Smooth muscle cell (in vitro differentiated cells): ENCODE results near the gene HOXC11. TPM values are rescaled to one million over a fixed set of nuclear protein-coding genes. Genes with fewer than 3 reads are reported as not detected.

Experiments
- DNase-seq: peaks from one replicate; lab custom pipeline; 2025; ENCODE audit not compliant: unreplicated experiment; lab: John Stamatoyannopoulos, UW
- H2AFZ ChIP-seq: fragments of 200-600 bp; sonication (generic); 2 replicates; pipeline ENCODE4 v1.6.0; 2016; ENCODE audit warnings: antibody characterized with exemption, low read depth, mild to moderate bottlenecking
- H3F3A ChIP-seq: fragments of 200-600 bp; sonication (generic); 2 replicates; pipeline ENCODE4 v1.6.0; 2017; ENCODE audit warnings: antibody characterized with exemption, low read depth
- H3K27ac ChIP-seq: fragments of 200-600 bp; sonication (generic); 2 replicates; pipeline ENCODE4 v1.5.1; 2016; ENCODE audit warnings: low read depth, mild to moderate bottlenecking
- H3K27me3 ChIP-seq: fragments of 200-600 bp; sonication (generic); 2 replicates; pipeline ENCODE4 v1.6.1; 2016; ENCODE audit warnings: low read depth, mild to moderate bottlenecking
- H3K36me3 ChIP-seq: fragments of 200-600 bp; sonication (generic); 2 replicates; pipeline ENCODE4 v1.5.1; 2016; ENCODE audit warnings: low read depth
- H3K4me1 ChIP-seq: fragments of 200-600 bp; sonication (generic); 2 replicates; pipeline ENCODE4 v1.5.1; 2016; ENCODE audit warnings: low read depth
- H3K4me2 ChIP-seq: fragments of 200-600 bp; sonication (generic); 2 replicates; pipeline ENCODE4 v1.6.0; 2016; ENCODE audit warnings: mild to moderate bottlenecking
- H3K4me3 ChIP-seq: fragments of 200-600 bp; sonication (generic); 2 replicates; pipeline ENCODE4 v1.5.1; 2016; ENCODE audit warnings: mild to moderate bottlenecking
- H3K79me2 ChIP-seq: fragments of 200-600 bp; sonication (generic); 2 replicates; pipeline ENCODE4 v1.6.0; 2016; ENCODE audit warnings: low read depth, mild to moderate bottlenecking
- H3K9ac ChIP-seq: fragments of 200-600 bp; sonication (generic); 2 replicates; pipeline ENCODE4 v1.6.0; 2016; ENCODE audit warnings: low read depth
- H3K9me3 ChIP-seq: fragments of 200-600 bp; sonication (generic); replicated peaks from 2 replicates; pipeline ENCODE4 v1.5.1; 2016; ENCODE audit warnings: low read depth
- H4K20me1 ChIP-seq: fragments of 200-600 bp; sonication (generic); 2 replicates; pipeline ENCODE4 v1.6.0; 2016; ENCODE audit warnings: low read depth
- CTCF ChIP-seq: fragments of 200-600 bp; sonication (generic); IDR thresholded peaks from 2 replicates; pipeline ENCODE4 v1.5.1; 2017; ENCODE audit warnings: borderline replicate concordance, mild to moderate bottlenecking, antibody characterized with exemption; ENCODE audit not compliant: insufficient read depth, poor library complexity, severe bottlenecking
- WGBS: methylation state at CpG from one replicate; pipeline ENCODE4 v1.1.7; 2016; ENCODE audit warnings: low lambda C conversion rate; 5-methylcytosine and 5-hydroxymethylcytosine counted together
- polyA plus RNA-seq: library from polyadenylated mRNA; unstranded; fragments of >200 nt; fragmentation: Nextera tagmentation; extraction: Ambion mirVana; gene quantifications from 2 replicates; pipeline ENCODE4 v1.2.1, GENCODE V29; 2016
- total RNA-seq: library from RNA; depleted of rRNA; stranded (reverse); fragments of >200 nt; gene quantifications from 2 replicates; pipeline ENCODE4 v1.2.3, GENCODE V29; 2014

The HOXC11 gene
- total RNA-seq (0.27 and 0.72 TPM in 2 replicates), polyA plus RNA-seq (0.23 and 0.25 TPM in 2 replicates)

DNA sequence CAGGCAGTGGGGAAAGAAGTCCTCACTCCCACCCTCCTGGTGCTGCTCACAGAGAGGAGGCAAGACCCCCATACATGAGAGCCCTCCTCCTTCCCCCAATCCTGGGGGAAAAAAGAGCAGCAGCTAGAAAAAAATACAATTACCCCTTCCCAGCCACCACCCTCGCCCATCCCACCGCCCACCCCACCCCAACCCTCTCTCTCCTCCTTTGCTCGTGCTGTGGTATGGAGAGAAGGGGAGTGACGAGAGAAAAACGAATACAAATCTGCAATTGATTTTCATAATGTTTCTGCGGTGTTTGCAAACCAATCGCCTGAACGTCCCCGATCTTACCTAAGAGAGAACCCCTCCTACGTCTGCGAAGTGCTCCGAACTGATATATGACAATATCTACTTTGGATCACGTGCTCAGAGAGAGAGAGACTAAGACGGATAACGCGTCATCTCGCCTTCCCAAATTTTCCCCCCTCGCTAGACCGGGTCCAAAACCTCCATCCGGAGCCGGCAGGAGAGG, at the start of gene HOXC11:
Gene HOXC11, plus strand, starts transcription at position 405 of the 514 bp plus-strand sequence. CDS start 116 bp downstream, outside the sequence.
- no peak within 1 kb of the TSS for H3K27ac ChIP-seq
- WGBS, result 6% methylated on average over 21 of the region's 21 CpGs
- H3K4me2 ChIP-seq, result peak within 1 kb of the TSS; percentile 82
- no peak for TF ChIP-seq CTCF
- peak within 1 kb of the TSS; percentile 35 for H3K4me3 ChIP-seq
- no peaks in the 10 kb centered on the region for H4K20me1 ChIP-seq
- H3K79me2 ChIP-seq, result no peaks in the 10 kb centered on the region
- no peak within 1 kb of the TSS for H2AFZ ChIP-seq
- peaks cover 4% of the 10 kb centered on the region for H3K4me1 ChIP-seq
- H3K36me3 ChIP-seq, result no peaks in the 10 kb centered on the region
- peaks cover 100% of the 10 kb centered on the region for H3K27me3 ChIP-seq
- H3K9me3 ChIP-seq, result no peaks in the 10 kb centered on the region
- H3F3A ChIP-seq, result no peaks in the 10 kb centered on the region
- DNase-seq, result no peak
- H3K9ac ChIP-seq, result no peak within 1 kb of the TSS

DNA sequence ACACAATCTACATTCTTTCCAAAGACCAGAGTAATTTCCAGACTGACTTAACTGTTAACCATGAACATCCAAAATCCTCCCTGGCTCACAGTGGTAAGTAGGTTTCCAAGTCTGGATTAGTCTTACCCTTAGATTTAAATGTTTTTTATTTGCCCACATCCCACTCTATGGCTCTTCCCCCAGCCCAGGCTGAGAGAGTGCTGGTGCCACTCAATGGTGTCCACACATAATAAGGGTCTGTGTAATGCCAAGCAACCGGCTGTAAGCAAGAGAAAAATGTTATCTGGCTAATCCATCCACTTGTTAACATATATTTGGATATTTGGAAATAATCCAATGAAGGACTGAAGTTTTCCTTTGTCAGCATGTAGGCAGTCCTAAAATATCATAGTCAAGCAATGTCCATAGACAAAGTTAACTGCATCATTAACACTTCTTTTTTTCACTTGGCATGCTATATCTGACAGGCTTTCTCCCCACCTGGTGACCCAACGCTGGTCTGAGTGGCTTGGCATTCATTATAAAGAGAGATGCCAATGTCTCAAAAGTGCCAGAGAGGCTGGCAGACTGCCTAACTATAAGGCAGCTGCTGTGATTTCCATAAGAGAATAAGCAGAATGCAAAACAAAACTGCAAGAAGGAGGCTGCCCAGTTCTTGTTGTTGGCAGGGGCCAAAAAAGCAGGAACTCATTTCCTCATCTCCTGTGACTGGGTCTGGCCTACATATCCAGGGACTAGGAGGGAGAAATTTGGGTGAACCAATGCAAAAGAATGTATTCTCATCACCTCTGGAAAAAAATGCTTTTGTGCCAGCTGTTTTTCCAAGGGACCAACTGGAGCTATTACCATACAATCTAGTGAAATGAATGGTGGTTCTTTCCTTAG, 48.2 kb upstream of the HOXC11 start:
- H2AFZ ChIP-seq, result no peak overlapping the region
- no peaks in the 10 kb centered on the region for H3K9me3 ChIP-seq
- TF ChIP-seq CTCF, result no peak
- H3K79me2 ChIP-seq, result no peaks in the 10 kb centered on the region
- no peak for DNase-seq
- no peak overlapping the region for H3K27ac ChIP-seq
- H3K4me3 ChIP-seq, result no peak overlapping the region
- H3K36me3 ChIP-seq, result no peaks in the 10 kb centered on the region
- H3K9ac ChIP-seq, result no peak overlapping the region
- peaks cover 100% of the 10 kb centered on the region for H3K27me3 ChIP-seq
- 56% methylated on average over 2 of the region's 2 CpGs for WGBS
- H4K20me1 ChIP-seq, result no peaks in the 10 kb centered on the region
- H3F3A ChIP-seq, result no peaks in the 10 kb centered on the region
- no peaks in the 10 kb centered on the region for H3K4me1 ChIP-seq
- no peak overlapping the region for H3K4me2 ChIP-seq

DNA sequence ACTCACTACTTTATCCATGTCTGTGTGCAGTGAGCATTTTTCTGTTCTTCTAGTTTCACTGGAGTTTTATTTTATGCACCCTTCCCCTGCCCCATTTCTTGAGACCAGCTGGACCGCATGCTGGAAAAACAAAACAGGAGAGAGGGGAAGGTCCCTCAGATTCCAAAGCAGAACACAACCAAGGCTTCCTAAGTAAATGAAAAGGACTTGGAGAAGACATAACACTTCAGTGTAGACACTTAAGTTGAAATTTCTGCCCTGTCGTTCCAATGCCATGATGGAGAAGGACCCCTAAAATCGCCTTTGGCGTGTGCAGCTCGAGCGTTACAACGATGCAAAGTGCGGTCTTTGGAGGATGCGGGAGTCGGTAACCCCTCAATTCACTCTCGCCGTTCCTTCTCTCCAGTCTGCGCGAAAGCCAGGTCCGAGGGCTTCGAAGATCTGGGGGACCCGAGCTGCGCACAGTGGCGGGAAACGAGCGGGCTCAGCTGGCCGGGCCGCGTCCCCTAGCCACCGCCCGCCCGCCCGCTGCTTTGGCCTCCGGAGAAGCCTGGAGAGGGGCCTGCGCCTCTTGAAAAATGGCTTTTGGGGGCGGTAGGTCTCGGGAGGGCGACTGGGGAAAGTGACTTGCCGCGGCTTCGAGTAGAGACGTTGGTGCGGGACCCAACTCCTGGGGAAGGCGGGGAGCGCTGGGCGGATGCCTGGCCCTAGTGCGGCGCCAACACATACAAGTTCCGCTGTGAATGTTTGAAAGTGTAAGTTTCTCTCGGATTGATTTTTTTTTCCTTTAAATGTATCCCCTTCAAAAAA, 45.5 kb upstream of the HOXC11 start:
- no peaks in the 10 kb centered on the region for H3F3A ChIP-seq
- no peak overlapping the region for H3K4me3 ChIP-seq
- no peaks in the 10 kb centered on the region for H4K20me1 ChIP-seq
- peak overlapping the region; percentile 44 for H3K4me2 ChIP-seq
- H3K27me3 ChIP-seq, result peaks cover 100% of the 10 kb centered on the region
- H2AFZ ChIP-seq, result no peak overlapping the region
- no peaks in the 10 kb centered on the region for H3K36me3 ChIP-seq
- no peaks in the 10 kb centered on the region for H3K4me1 ChIP-seq
- no peak overlapping the region for H3K27ac ChIP-seq
- no peak for DNase-seq
- H3K9me3 ChIP-seq, result no peaks in the 10 kb centered on the region
- H3K79me2 ChIP-seq, result no peaks in the 10 kb centered on the region
- TF ChIP-seq CTCF, result no peak
- WGBS, result 12% methylated on average over 45 of the region's 45 CpGs
- no peak overlapping the region for H3K9ac ChIP-seq
